ENCODE data around the gene OR6S1.

- no peak for TF ChIP-seq CTCF (IDR thresholded peaks at IDR 0.05)
- TF ChIP-seq POLR2A (IDR thresholded peaks at IDR 0.05), result no peak
- TF ChIP-seq POLR2AphosphoS5 (IDR thresholded peaks at IDR 0.05), result peak in 1 of 3 donors; percentile 23
- no peak for TF ChIP-seq EP300 (IDR thresholded peaks at IDR 0.05)
These were observed 30.2 kb upstream of the OR6S1 start for GRCh38 chr14:20671597-20672283.
